CD4-positive, alpha-beta T cell treated with Interleukin-4 for 1 hour (primary cell): Measurements from ENCODE around the gene ARHGAP10.
A peak's percentile ranks its signal among the peaks of the same experiment; 100 is the strongest.
"Not testable (repeated sequence)": the region's sequence is repeated elsewhere in the genome, so short reads cannot be mapped to it uniquely, and the experiment has no call there.

Experiments used
- DNase-seq, 2 donors: peaks; one replicate each; pipeline ENCODE4 v3.0.0-alpha.2; 2020 to 2022

ARHGAP10 gene

DNA sequence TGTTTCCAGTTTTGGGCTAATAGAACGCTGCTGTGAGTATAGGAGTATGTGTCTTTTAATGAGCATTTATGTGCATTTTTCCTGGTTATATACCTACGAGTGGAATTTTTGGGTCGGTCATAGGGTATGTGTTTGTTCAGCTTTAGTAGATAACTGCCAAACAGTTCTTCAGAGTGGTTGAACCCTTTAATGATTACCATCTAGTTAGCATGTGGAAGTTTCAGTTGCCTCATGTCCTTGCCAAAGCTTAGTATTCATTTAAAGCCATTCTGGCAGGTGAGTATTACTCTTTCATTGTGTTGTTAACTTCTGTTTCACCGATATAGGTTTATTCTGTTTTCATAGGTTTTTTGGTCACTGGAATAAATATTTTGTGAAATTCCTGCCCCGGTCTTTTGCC lies 229.1 kb downstream of the ARHGAP10 start:
- no peak for DNase-seq

DNA sequence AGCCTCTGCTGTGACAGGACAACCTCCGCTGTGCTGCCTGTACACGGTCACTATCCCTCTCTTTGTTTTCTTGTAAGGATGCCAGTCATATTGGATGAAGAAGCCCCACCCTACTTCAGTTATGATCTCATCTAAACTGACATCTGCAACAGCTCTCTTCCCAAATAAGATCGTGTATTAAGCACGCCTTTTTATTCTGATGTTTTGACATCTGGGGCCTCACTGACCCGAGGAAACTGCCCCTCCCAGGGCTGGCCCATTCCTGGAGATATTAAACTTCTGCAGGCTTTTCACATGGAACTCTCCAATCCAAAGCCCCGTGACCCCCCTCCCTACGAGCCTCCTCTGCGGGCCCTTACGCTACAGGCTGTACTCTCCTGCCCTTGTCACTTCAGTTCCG lies 232.0 kb downstream of the ARHGAP10 start:
- no peak for DNase-seq

DNA sequence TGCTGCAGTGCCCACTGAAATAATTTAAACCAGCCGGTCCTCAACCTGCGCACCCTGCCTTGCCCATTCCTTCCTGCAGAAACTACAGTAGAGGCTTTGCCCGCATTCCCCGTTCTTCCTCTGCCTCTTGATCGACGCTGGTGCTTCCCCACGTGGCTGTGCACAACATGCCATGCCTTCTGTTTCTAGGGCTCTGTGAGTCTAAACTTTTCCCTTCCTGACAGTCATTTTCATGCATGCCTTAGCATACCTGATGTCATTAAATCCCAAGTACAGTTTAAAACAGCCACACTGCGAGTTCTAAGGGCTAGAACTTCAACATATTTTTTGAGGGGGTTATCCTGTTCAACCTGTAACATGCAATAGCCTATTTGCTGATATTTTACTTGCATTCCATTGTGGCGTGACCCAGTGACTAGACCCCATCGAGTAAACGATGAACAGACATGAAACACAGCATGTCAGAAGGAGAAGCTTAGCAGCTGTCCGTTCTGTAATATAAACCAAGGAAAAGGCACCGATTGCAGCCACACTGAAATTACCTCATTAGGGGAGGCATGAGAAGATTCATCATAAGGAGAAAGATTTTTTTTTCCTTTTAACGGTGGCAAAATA lies 232.5 kb downstream of the ARHGAP10 start:
- DNase-seq, result no peak

DNA sequence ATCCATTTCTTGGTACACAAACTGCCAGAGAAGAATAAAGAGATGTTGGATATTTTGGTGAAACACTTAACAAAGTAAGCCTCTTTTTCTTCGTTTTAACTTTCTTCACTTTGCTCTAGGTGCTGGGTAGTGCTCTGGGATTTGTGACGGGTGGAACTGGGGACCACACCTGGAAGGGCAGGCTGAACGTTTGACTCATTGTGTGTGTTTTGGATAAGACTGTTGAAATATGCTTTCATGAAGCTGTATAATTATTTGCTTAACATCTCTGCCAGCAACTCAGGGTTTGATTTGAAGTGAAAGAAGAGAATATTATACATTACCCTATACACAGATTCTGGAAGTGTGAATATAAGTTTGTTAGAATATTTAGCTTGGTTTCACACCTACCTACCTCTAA lies 233.2 kb downstream of the ARHGAP10 start:
- DNase-seq, result no peak

DNA sequence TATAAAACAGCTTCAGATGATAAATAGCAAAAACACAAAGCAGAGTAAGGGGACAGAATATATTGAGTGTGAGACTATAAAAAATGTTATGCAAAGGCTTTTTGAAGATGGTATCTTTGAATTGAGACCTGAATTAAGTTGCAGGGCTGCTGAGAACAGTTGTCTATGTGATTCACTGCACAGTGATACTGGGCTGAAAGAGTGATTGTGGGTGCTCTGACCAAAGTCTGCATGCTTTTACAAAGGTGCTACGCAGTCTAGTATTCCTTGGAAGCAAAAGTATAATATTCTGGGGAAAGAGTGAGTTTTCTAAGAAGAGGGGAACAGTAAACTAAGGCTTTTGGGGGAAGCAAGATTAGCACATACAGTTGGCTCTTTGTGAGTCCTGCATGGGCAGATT lies 234.0 kb downstream of the ARHGAP10 start:
- no peak for DNase-seq

DNA sequence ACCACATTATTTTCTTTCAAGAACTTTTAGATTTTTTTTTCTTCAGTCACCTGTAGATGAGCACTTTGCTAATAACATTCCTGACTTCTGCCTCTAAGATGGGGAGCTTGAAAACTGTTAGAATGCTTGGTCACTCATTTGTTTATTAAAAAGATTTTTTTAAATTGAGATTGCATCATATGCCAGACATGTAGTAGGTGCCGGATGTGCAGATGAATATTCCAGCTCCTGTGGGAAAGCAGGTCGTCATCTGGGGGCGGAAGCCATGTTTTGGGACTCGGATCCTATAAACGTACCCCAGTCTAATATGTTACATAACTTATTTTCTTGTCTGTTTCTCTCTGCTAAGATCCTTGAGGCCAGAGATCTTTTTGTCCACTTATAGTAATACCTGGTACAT lies 236.8 kb downstream of the ARHGAP10 start:
- DNase-seq, result no peak

DNA sequence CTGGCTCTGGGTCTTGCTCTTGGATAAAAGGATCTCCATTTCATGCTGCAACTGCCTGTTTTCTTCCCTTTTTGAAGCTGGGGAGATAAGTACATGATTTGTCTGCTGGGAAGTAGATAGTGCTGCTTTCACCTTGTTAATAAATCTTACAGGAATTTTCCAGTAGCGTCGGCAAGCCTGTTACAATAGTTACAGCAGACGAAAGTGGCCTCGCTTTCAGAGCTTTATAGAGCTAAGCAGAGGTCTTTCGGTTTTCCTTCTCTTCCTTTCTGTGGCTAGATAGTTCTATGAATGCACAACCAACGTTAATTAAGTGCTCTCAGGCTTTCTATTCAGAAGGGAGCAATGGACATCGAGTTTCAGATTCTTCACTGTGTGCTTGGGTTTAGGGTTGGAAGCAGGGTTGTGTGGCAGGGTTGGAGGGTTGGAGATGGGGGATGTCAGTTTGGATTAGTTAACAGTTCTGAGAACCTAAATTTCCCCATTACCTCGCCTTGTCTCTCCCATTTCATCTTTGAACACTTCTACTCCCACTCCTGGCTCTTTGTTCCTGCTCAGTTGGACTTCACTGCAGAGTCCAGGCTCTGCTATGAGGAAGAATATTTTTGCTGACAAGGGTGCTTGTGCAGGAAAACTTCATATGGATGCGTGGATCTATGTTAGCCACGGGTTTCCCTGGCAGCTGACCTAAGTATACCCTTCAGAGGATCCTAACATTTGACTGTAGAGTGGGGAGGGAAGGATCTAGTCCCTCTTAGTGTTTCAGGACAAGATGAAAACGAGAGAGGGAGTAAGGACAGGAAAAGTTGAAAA lies 237.9 kb downstream of the ARHGAP10 start:
- DNase-seq, result no peak

DNA sequence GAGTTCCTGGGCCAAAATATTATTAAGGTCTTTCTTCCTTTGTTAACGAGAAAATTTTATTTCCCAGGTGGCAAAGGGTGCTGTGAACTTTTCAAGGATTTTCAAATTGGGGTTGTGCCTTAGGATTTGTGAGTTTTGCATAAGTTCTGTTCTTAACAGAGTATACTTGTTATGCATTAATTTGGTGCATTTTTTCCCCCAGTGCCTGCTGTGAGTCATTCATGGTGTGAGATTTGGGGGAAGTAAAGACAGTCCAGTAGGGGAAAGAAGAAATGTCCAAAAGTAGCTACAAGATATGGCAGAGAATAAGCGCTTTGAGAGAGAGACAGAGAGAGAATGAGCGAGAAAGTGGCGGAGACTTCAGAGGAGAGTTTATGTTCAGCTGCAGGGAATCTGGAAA lies 239.2 kb downstream of the ARHGAP10 start:
- DNase-seq, result no peak

DNA sequence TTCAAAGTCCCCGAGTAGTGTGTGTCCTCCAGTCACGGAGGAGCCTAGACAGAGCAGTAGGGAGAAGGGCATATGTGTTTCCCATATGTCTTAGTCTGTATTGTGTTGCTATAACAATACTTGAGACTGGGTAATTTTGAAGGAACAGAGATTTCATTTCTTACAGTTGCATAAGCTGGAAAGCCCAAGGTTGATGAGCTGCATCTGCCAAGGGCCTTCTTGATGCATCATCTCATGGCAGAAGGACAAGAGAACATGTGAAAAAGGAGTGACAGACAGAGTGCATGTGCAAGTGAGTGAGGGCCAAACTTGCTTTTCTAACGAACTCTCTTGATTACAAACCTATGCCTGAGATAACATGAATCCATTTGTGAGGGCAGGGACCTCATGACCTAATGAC lies 243.4 kb downstream of the ARHGAP10 start:
- no peak for DNase-seq

DNA sequence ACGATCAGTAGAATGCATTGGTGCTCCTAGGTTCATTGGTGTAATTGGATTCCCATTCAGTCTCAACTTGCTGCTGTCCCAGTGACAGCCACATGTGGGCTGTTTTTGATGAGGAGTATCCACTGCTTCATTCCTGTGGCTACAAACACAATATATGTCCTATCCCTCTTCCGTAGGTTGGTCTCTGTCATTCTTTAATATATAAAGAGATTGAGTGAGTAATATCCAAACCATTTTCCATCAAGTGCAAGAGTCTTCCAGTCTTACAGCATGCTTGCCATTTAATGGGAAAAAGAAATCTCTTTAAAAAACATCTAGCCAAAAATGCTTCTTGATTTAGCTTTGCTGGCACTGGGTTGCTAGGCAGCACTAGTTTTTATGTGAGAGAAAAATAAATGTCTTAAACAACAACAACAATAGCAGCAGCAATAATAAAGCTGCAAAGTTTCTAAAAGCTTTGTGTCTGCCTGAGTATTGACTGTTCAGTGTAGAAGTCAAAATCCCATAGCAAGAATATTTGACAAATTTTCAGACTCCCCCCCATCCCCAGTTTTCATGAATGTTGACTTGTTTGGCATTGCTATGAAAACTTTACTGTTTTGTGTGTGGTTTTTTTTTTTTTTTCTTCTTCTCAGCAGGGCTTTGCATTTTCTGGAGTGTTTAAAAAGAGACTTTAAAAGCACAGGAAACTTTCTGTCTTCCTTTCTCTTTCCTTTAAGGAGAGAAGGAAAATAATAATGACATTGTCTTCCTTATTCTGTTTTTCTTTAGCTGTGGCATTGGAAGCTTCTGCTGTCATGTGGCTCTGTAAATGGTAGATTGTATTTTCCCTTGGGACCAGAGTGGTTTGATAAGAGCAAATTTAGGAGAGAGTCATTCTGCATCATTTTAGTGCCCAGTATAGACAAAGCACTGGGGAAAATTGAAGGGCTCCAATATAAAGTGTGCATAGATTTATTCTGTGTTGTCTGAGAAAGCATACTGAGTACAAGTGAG lies 244.3 kb downstream of the ARHGAP10 start:
- DNase-seq, result no peak

DNA sequence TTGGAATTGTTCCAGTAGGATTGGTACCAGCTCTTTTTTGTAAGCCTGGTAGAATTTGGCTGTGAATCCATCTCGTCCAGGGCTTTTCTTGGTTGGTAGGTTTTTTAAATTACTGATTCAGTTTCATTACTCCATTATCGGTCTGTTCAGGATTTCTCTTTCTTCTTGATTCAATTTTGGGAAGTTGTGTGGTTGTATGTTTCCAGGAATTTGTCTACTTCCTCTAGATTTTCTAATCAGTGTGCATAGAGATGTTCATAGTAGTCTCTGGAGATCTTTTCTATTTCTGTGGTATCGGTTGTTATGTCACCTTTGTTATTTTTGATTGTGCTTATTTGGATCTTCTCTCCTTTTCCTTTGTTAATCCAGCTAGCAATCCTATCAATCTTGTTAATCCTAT lies 248.7 kb downstream of the ARHGAP10 start:
- DNase-seq, result no peak

DNA sequence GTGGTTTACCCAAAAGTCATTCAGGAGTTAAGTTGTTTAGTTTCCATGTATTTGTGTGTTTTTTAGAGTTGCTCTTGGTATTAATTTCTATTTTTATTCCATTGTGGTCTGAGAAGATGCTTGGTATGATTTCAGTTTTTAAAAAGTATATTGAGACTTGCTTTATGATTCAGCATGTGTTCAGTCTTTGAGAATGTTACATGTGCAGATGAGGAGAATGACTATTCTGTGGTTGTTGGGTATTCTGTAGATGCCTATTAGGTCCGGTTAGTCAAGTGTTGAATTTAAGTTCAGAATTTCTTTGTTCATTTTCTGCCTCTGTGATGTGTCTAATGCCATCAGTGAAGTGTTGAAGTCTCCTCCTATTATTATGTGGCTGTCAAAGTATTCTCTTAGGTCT lies 249.4 kb downstream of the ARHGAP10 start:
- no peak for DNase-seq

DNA sequence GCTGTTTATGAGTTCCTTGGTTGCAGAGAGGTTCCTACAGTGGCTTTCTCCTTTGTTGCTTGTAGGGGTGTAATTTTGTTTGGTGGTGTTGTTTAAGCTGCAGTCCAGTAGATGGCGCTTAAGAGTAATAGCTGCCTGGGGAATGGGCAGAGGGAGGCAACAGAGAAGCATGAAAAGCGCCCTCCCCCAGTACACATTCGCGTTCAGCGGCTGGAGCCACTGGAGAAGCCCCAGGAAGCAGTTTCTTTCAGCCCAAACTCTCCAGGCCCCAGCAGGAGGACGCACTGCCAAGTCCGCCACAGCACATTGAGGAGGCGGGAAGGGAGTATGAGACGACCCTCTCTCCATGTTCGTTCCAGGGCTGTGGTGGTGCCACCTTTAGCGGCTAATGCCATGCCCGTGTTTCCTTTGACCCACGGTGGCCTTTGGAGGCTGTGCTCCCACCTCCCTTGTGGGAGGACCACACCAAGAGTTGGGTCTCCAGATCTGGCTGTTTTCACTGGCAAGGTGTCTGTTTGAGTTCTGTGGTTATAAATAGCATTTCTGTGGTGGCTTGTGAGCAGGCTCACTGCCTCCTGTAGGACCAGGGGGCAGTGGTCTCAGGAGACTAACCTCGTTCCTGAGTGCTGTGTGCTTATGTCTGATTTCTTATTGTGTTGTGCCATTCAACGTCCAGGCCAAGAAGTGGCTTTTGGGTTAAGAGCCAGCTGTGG lies 252.3 kb downstream of the ARHGAP10 start:
- peak in 1 of 2 donors; percentile 39 for DNase-seq

DNA sequence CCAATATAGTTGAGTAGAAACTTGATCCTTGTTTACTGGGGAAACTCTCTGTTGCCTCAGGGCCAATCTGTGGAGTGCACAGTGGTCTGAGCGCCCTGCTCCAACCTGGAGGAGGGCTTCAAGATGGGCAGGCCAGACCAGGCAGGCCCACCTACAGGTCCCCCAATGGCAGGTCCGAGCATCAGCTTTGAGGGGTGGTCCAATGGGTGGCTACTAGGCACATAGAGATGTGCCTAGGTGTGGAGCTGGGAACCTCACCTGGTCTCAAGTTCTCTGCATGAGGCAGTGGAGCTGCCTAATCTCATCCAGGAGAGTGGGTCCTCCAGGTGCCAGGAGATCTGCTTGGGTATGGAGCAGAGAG lies 252.9 kb downstream of the ARHGAP10 start:
- DNase-seq, result no peak

DNA sequence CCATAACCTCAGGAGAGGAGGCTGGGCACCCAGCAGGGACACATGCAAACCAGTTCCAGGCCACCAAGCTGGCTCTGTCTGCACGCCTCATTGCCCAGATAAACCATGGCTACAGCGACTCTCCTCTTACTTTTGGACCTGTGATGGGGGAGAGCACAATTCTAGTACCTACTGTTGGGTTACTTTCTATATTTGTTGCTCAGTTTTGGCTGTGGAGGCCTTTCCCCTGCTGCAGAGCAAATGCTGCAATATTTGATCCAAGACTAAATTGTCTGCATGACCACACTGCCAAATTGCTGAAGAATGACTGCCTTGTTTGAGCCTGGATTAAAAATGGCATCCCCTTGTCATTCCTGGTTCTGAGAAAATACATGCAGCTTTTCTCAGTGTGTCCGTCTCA lies 253.5 kb downstream of the ARHGAP10 start:
- DNase-seq, result no peak

DNA sequence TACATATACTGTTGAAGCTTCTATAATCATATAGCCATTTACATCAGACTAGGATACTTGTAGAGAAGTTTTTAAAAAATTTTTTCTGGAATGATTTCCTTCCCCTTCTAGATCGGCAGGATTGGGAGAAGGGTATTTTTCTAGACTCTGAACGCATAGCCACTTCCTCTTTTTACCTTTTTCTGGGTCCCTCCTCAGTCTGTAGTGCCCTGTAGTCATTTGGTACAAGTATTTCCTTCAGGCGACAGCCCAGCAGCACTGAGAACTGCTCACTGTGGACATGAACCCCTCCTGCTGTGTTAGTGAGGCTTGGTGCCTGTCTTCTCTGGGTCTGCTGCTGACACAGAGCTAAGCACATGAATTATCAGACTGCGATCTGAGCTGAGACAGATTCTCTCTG lies 255.4 kb downstream of the ARHGAP10 start:
- DNase-seq, result no peak

DNA sequence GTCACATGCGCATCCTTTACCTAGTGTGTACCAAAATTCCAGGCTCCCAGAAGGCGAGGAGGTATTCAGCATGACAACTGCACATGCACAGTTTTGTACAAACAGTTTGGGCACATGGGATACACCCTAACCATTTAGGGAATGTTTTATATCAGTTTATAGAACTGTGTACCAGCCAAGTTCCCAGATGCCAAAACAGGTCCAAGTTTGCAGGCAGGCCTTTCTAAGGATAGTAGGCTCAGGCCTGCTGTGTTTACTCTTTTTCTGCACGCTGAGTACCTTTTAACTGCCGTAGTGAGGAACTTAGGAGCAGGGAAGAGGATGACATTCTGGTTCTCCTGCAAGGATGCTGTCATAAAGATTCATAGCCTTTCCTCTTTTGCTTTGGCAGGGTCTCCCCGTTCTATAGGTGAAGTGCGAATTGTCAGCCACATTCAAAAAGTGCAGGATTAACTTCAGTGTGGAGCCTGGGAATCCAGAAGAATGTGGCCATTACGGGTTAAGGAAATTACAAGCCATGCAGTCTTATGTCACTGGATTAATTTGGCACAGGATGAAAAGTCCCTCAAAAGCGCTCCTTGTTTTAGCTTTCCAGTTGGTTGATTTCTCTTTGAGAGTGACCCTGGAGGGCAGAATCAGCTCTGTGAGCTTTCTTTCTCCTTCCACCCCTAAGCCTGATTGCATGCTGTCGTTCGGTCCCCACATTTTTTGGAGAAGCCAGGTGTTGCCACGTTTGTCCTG lies 259.8 kb downstream of the ARHGAP10 start:
- no peak for DNase-seq

DNA sequence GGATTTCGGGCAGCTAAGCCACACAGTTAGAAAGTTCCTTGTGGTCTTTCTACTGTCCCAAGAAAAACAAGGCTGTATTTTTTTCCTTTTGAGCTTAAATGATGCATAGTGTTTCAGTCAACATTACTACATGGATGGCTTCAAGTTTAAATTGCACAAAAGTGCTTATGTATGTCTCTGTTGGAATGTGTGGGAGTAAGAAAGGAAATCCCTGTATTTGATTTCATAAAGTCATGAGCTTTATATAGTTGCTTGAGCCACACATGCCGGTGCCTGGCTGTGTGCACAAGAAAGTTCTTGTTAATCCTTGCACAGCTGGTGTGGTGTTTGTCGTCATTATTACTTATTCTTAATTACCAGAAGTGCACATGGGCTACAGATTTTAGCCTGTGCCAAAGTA lies 262.2 kb downstream of the ARHGAP10 start:
- DNase-seq, result no peak

DNA sequence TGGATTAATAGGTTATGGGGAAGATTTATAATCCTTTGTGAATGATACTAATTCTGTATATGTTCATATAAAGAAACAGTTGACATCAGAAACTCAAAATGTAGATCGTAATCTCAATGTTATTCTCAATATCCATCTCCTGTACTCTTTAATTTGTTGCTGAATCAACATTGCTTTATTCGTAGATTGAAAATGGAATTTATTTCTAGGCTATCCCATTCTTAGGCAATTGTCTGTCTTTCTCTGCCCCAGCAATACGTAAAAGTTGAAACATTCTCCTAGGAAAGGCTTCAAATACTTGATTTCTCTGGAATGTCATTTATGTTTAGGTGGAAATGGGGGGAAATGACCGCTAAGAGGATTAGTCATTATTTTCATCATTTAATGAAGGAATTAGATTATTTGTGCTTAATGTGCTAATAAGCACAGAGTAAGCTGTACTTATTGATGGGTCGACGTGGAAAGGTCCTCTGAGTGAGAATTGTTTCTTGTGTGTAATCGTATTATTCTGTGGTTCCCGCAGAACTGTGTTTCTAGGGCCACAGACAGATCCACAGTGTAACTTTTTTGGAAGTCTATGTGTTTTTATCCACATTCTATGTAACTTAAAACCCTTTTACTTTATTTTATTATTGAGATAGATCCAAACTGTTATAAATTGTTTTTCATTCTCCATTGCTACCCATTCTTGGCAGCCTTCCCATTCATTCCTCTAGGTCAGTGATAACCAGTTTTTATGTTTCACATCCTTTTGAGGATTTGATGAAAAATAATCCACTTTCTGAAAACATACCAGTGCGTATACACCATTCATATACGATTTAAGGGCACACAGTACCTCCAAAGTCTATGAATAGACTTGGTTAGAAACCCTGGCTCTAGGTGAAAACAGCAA lies 262.9 kb downstream of the ARHGAP10 start:
- no peak for DNase-seq

DNA sequence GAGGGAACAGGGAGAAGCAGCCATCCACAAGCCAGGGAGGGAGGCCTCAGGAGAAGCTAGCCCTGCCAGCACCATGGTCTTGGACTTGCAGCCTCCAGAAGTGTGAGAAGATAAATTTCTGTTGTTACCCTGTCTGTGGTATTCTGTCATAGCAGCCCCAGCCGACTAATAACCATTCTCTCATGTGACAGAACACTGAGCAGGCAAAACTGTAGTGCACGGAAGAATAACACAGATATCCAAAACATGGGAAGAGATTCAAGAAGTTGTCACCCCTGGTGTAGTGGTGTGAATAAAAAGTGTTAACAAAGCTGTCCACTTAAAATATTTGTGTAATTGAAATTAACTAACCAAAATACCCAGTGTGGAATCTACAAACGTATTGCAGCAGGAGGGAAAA lies 265.0 kb downstream of the ARHGAP10 start:
- no peak for DNase-seq

DNA sequence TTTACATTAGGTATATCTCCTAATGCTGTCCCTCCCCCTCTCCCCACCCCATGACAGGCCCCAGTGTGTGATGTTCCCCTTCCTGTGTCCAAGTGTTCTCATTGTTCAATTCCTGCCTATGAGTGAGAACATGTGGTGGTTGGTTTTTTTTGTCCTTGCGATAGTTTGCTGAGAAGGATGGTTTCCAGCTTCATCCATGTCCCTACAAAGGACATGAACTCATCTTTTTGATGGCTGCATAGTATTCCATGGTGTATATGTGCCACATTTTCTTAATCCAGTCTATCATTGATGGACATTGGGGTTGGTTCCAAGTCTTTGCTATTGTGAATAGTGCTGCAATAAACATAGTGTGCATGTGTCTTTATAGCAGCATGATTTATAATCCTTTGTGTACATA lies 268.1 kb downstream of the ARHGAP10 start:
- not testable (repeated sequence) for DNase-seq
